Kidney (tissue), 14 donors: ENCODE results near the gene MAN2C1. TPM values are rescaled to one million over a fixed set of nuclear protein-coding genes. Genes with fewer than 3 reads are reported as not detected.
A peak's percentile ranks its signal among the peaks of the same experiment; 100 is the strongest.

ENCODE experiments used
- DNase-seq, 5 donors: peaks; one replicate each; pipeline ENCODE4 v3.0.0-alpha.2; 2013 to 2020
- FAIRE-seq: peaks from 2 replicates; lab custom pipeline; 2012; peaks lifted over from hg19 to GRCh38; lab: Jason Lieb, UNC
- H3K27ac ChIP-seq, 2 donors: one replicate each; pipeline ENCODE4 v1.7.0; 2013; ENCODE audit warnings: low read depth in 2 of 2, low read length in 2 of 2, inconsistent platforms in 1 of 2
- H3K27me3 ChIP-seq: one replicate; pipeline ENCODE4 v1.7.1; 2013; ENCODE audit warnings: low read length, inconsistent platforms; ENCODE audit not compliant: control insufficient read depth, insufficient read depth
- H3K36me3 ChIP-seq, 3 donors: one replicate each; pipeline versions ENCODE4 v1.7.0 to v1.7.1; 2013; ENCODE audit warnings: low read length in 3 of 3, control low read depth in 1 of 3, inconsistent platforms in 1 of 3; ENCODE audit not compliant: insufficient read depth in 3 of 3, control insufficient read depth in 2 of 3
- H3K4me1 ChIP-seq, 3 donors: one replicate each; pipeline versions ENCODE4 v1.7.0 to v1.7.1; 2013; ENCODE audit warnings: low read length in 3 of 3, inconsistent platforms in 1 of 3, low read depth in 1 of 3; ENCODE audit not compliant: control insufficient read depth in 2 of 3, insufficient read depth in 2 of 3
- H3K4me3 ChIP-seq, 3 donors: one replicate each; pipeline versions ENCODE4 v1.7.0 to v1.8.1; 2013; ENCODE audit warnings: low read length in 3 of 3, control low read depth in 1 of 3, inconsistent platforms in 1 of 3
- H3K9ac ChIP-seq, 3 donors: one replicate each; pipeline versions ENCODE4 v1.7.0 to v1.7.1; 2013; ENCODE audit warnings: low read length in 3 of 3, control low read depth in 1 of 3, inconsistent platforms in 1 of 3
- H3K9me3 ChIP-seq, 3 donors: one replicate each; pipeline versions ENCODE4 v1.7.0 to v1.7.1; 2013; ENCODE audit warnings: low read length in 3 of 3, control low read depth in 1 of 3, inconsistent platforms in 1 of 3; ENCODE audit not compliant: control insufficient read depth in 2 of 3, insufficient read depth in 1 of 3
- intact Hi-C: fragments of 100-400 bp; cut with DNase I; formaldehyde crosslinking; loops from one replicate; pipeline ENCODE4 v1.11.1; 2022
- polyA plus RNA-seq: library from polyadenylated mRNA; stranded (reverse); fragments of 350-450 nt; fragmentation: Illumina TruSeq; extraction: RNeasy Lipid Tissue Mini Kit (QIAGEN cat#74804); gene quantifications from one replicate; pipeline ENCODE4 v1.2.3, GENCODE V29; 2014; ENCODE audit warnings: low read depth, low replicate concordance; ENCODE audit not compliant: insufficient read depth
- total RNA-seq: library from RNA; stranded (reverse); fragmentation: NEBNext Ultra II Directional; extraction: Animal tissue kit (Norgen Biotek cat#: 25700); gene quantifications from one replicate; pipeline ENCODE4 v1.2.1, GENCODE V29; 2021
- TF ChIP-seq, protein P1 (sequence below): IDR thresholded peaks from 3 replicates; pipeline ENCODE4 v1.5.1; 2012; ENCODE audit warnings: mild to moderate bottlenecking, moderate library complexity, borderline replicate concordance; ENCODE audit not compliant: insufficient read depth; ENCODE audit errors: extremely low read depth
- donor health status: control.
- donor health status: control.
- donor health status: control.
- donor health status: control.
- donor health status: control.
- donor health status: DM: yes; HTN: yes; CAD: no.
- donor health status: Normal renal cell carcinoma (clear cell type).

Gene MAN2C1
- total and polyA plus RNA-seq, 2 donors from 2014 or later, result 126 to 246 TPM

GRCh38 chr15:75348562-75349350 is 19.7 kb downstream of the MAN2C1 start:
- Histone ChIP-seq H3K4me3 (peak overlapping the region; percentile 26 to 96 (median 61)), H3K27ac (no peak overlapping the region), H3K9ac (peak overlapping the region in 2 of 3 donors; percentile 65 to 84), H3K4me1 (peaks cover 0 to 14% (median 0%) of the 10 kb centered on the region in 3 donors), H3K27me3 (no peaks in the 10 kb centered on the region), H3K9me3 (no peaks in the 10 kb centered on the region), H3K36me3 (no peaks in the 10 kb centered on the region)
- DNase-seq, result peak in 4 of 5 donors; percentile 20 to 79 (median 44)
- FAIRE-seq, result no peak
- TF ChIP-seq, protein P1, sequence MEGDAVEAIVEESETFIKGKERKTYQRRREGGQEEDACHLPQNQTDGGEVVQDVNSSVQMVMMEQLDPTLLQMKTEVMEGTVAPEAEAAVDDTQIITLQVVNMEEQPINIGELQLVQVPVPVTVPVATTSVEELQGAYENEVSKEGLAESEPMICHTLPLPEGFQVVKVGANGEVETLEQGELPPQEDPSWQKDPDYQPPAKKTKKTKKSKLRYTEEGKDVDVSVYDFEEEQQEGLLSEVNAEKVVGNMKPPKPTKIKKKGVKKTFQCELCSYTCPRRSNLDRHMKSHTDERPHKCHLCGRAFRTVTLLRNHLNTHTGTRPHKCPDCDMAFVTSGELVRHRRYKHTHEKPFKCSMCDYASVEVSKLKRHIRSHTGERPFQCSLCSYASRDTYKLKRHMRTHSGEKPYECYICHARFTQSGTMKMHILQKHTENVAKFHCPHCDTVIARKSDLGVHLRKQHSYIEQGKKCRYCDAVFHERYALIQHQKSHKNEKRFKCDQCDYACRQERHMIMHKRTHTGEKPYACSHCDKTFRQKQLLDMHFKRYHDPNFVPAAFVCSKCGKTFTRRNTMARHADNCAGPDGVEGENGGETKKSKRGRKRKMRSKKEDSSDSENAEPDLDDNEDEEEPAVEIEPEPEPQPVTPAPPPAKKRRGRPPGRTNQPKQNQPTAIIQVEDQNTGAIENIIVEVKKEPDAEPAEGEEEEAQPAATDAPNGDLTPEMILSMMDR, result no peak
- intact Hi-C loops, result no loop called here

DNA sequence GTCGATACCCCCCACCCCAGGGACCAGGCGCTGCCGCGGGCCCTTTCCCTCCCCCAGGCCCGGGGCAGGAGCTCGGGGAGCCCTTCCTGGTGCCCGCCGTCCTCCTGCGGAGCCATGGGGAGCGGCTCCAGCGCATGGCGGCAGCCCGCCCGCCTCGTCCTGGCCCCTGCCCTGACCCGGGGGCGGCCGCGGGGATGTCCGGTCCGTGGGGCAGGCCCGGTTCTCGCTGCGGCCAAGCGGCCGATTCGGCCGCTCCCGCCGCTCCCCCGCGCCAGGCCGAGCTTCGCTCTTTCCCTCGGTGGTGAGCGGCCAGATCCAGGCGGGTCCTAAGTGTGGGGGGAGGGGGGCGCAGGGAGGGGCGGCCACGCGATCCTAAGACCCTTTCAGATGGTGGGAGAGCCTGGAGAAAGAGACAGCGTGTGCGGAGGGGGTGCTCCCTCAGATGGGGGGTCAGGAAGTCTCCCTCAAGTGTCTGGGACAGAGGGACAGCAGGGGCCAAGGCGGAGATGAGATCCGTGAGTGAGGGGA is 20.3 kb downstream of the MAN2C1 start:
- Histone ChIP-seq H3K9me3 (no peaks in the 10 kb centered on the region), H3K4me1 (peaks cover 0 to 12% (median 0%) of the 10 kb centered on the region in 3 donors), H3K4me3 (peak overlapping the region; percentile 59 to 96 (median 96)), H3K27me3 (no peaks in the 10 kb centered on the region), H3K27ac (no peak overlapping the region), H3K36me3 (no peaks in the 10 kb centered on the region), H3K9ac (peak overlapping the region in 2 of 3 donors; percentile 84 to 94)
- FAIRE-seq, result no peak
- TF ChIP-seq, protein P1, result no peak
- DNase-seq, result peak in 3 of 5 donors; percentile 20 to 84 (median 26)
- intact Hi-C loops, result no loop called here

DNA sequence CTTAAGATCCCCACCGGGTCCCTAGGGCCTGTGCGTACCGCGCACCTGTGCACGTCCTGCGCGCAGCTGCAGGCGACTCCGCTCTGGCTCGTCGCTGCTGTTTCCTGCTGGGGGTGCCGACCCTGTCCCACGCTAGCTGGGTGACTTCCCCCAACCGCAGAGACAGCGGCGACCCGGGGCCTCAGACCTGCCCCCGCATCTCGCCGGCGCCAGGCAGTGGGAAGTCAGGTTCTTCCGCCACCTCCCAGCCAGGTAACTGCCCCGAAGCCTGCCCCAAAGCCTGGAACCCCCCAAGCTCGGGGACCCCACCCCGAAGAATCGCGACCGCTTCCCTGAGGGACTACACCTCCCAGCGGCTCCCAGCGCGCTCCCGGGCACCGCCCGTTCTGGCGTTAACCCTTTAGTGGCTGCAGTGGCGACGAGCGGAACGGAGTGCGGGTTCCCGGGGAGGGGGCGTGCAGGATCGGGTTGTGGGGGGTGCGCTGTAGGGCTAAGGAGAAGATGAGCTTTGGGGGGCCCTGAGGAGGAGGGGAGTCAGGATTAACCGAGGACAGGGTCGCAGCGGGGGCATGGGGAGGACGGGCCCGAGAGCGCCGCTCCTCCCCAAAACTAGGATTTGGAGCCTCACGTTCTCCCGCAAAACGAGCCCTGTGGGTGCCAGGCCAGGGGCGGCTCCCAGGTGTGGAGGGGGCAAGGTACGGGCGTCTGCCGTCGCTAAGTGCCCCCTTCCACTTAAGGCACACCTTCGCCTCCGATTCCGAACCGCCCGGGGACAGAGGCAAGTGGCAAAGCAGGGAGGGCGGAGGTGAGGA is 21.0 kb downstream of the MAN2C1 start:
- peak; percentile 59 to 88 (median 72) for DNase-seq
- intact Hi-C loops, result no loop called here

More for the DNA sequence above, 21.0 kb downstream of the MAN2C1 start:
- H3K4me1 ChIP-seq, result peaks cover 0 to 12% (median 0%) of the 10 kb centered on the region in 3 donors
- no peaks in the 10 kb centered on the region for H3K36me3 ChIP-seq
- peak overlapping the region; percentile 37 to 51 for H3K27ac ChIP-seq
- FAIRE-seq, result no peak
- H3K9me3 ChIP-seq, result no peaks in the 10 kb centered on the region
- TF ChIP-seq, protein P1, result no peak
- H3K27me3 ChIP-seq, result no peaks in the 10 kb centered on the region
- peak overlapping the region; percentile 10 to 94 (median 84) for H3K9ac ChIP-seq
- peak overlapping the region; percentile 59 to 96 (median 96) for H3K4me3 ChIP-seq
